ENCODE results near the gene LUC7L.

GRCh38 chr16:270381-271255 lies 41.4 kb upstream of the LUC7L start:
- no peak for TF ChIP-seq CTCF (IDR thresholded peaks at IDR 0.05)
- no peak for TF ChIP-seq ZFX (IDR thresholded peaks at IDR 0.05; ENCODE audit: borderline replicate concordance)
